ENCODE results near the gene BATF. TPM values are rescaled to one million over a fixed set of nuclear protein-coding genes. Genes with fewer than 3 reads are reported as not detected.

The BATF gene
- total RNA-seq, 1 experiment from 2014 or later: 1.7 TPM

DNA sequence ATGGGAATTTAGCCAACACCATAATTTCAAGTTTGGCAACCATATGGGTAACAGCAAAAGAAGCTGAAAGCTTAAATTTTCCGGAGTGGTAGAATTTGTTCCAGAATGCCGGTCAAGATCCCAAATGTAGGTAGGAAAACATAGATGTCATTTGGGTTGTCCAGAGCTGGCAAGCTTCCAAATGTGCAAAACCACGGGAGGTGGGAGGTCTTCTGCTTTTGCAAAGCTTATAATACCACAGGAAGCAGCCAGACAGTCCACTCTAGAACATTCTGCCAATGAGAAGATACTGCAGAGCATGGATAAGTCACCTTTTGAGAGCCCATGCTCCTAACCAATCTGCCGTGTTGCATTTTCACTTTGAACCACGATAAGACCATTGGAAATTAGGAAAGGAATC, 26.4 kb upstream of the BATF start:
- Mint-ChIP-seq H3K36me3 (ENCODE audit: insufficient read depth, unreplicated experiment) (no peaks in the 10 kb centered on the region), H3K27me3 (ENCODE audit: insufficient read depth, unreplicated experiment) (no peaks in the 10 kb centered on the region), H3K4me3 (ENCODE audit: unreplicated experiment) (no peak overlapping the region), H3K27ac (ENCODE audit: unreplicated experiment) (no peak overlapping the region), H3K4me1 (ENCODE audit: low read depth, unreplicated experiment) (no peaks in the 10 kb centered on the region), H3K9me3 (ENCODE audit: unreplicated experiment) (no peaks in the 10 kb centered on the region)
- Histone ChIP-seq H3K4me3 (ENCODE audit: low read depth, low read length) (no peak overlapping the region), H3K4me1 (no peaks in the 10 kb centered on the region), H3K36me3 (ENCODE audit: control insufficient read depth, insufficient read depth, low read length) (no peaks in the 10 kb centered on the region), H3K27me3 (replicated peaks; ENCODE audit: control insufficient read depth, insufficient read depth, low read length) (no peaks in the 10 kb centered on the region), H3K9me3 (no peaks in the 10 kb centered on the region)
- no TSS peak for BruUV-seq (replicated peaks)
- CTCF ChIA-PET: interaction anchor here (1.4 kb wide), 1 partner anchor 65 kb away, joined by 7 read pairs; no protein-coding TSS in a partner anchor
- TF ChIP-seq, protein P1, sequence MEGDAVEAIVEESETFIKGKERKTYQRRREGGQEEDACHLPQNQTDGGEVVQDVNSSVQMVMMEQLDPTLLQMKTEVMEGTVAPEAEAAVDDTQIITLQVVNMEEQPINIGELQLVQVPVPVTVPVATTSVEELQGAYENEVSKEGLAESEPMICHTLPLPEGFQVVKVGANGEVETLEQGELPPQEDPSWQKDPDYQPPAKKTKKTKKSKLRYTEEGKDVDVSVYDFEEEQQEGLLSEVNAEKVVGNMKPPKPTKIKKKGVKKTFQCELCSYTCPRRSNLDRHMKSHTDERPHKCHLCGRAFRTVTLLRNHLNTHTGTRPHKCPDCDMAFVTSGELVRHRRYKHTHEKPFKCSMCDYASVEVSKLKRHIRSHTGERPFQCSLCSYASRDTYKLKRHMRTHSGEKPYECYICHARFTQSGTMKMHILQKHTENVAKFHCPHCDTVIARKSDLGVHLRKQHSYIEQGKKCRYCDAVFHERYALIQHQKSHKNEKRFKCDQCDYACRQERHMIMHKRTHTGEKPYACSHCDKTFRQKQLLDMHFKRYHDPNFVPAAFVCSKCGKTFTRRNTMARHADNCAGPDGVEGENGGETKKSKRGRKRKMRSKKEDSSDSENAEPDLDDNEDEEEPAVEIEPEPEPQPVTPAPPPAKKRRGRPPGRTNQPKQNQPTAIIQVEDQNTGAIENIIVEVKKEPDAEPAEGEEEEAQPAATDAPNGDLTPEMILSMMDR (IDR thresholded peaks at IDR 0.05; ENCODE audit: insufficient read depth in 1 of 2, low read depth in 1 of 2, low read length in 1 of 2, severe bottlenecking in 1 of 2, unreplicated experiment in 1 of 2): no peak
- POLR2A ChIA-PET: no interaction called here
- intact Hi-C loops (cut with micrococcal nuclease; ENCODE audit: unreplicated experiment): no loop called here
- DNase-seq: no peak

DNA sequence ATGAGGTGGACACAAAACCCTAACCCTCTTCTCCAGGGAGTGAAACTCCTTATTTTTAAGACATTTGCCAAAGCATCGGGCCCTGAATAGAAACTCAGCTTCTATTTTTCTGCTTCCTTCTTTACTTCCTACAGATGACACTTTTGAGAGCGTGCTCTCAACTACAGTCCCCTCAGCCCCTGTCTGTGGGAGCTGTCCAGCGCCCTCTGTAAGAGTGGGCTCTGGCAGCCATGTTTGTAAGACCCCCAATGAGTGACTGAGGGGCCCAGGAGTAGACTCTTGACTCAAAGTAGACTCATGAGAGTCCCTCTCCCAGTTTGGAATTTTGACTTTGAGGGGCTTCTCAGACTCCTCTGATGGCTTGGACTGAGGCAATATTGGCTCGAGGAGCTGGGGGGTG, 25.5 kb upstream of the BATF start:
- Mint-ChIP-seq H3K9me3 (ENCODE audit: unreplicated experiment) (no peaks in the 10 kb centered on the region), H3K4me1 (ENCODE audit: low read depth, unreplicated experiment) (no peaks in the 10 kb centered on the region), H3K27ac (ENCODE audit: unreplicated experiment) (no peak overlapping the region), H3K4me3 (ENCODE audit: unreplicated experiment) (no peak overlapping the region), H3K36me3 (ENCODE audit: insufficient read depth, unreplicated experiment) (no peaks in the 10 kb centered on the region), H3K27me3 (ENCODE audit: insufficient read depth, unreplicated experiment) (no peaks in the 10 kb centered on the region)
- Histone ChIP-seq H3K4me1 (no peaks in the 10 kb centered on the region), H3K27me3 (replicated peaks; ENCODE audit: control insufficient read depth, insufficient read depth, low read length) (no peaks in the 10 kb centered on the region), H3K9me3 (no peaks in the 10 kb centered on the region), H3K4me3 (ENCODE audit: low read depth, low read length) (no peak overlapping the region), H3K36me3 (ENCODE audit: control insufficient read depth, insufficient read depth, low read length) (no peaks in the 10 kb centered on the region)
- intact Hi-C loops (cut with micrococcal nuclease; ENCODE audit: unreplicated experiment): no loop called here
- no peak for DNase-seq
- TF ChIP-seq, protein P1 (IDR thresholded peaks at IDR 0.05; ENCODE audit: insufficient read depth in 1 of 2, low read depth in 1 of 2, low read length in 1 of 2, severe bottlenecking in 1 of 2, unreplicated experiment in 1 of 2): no peak
- BruUV-seq (replicated peaks): no TSS peak
- POLR2A ChIA-PET: no interaction called here
- CTCF ChIA-PET: interaction anchor here (1.1 kb wide), 1 partner anchor 64 kb away, joined by 4 read pairs; no protein-coding TSS in a partner anchor

DNA sequence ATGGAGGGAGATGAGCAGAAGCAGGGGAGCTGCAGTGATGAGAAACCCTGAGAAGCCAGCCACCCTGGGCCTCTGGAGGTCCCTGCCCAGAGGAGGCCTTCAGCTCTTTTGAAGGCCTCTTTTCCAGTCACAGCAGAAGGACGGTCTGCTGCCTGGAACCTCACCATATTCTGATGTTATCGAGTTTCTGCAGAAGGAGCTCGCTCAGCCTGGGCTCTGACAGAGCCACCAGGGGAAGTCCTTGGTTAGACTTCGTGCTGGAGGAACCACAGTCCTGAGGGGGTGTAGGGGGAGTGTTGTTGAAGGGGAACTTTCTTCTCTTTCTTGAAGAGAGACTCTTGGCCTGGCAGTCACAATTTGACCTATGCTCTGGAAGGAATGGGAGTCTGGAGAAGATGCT, 25.1 kb upstream of the BATF start:
- Mint-ChIP-seq H3K36me3 (ENCODE audit: insufficient read depth, unreplicated experiment) (no peaks in the 10 kb centered on the region), H3K27me3 (ENCODE audit: insufficient read depth, unreplicated experiment) (no peaks in the 10 kb centered on the region), H3K4me3 (ENCODE audit: unreplicated experiment) (no peak overlapping the region), H3K27ac (ENCODE audit: unreplicated experiment) (no peak overlapping the region), H3K9me3 (ENCODE audit: unreplicated experiment) (no peaks in the 10 kb centered on the region), H3K4me1 (ENCODE audit: low read depth, unreplicated experiment) (no peaks in the 10 kb centered on the region)
- ChIA-PET CTCF (interaction anchor here (1.1 kb wide), 1 partner anchor 64 kb away, joined by 4 read pairs; no protein-coding TSS in a partner anchor), POLR2A (no interaction called here)
- Histone ChIP-seq H3K9me3 (no peaks in the 10 kb centered on the region), H3K36me3 (ENCODE audit: control insufficient read depth, insufficient read depth, low read length) (no peaks in the 10 kb centered on the region), H3K4me3 (ENCODE audit: low read depth, low read length) (no peak overlapping the region), H3K4me1 (no peaks in the 10 kb centered on the region), H3K27me3 (replicated peaks; ENCODE audit: control insufficient read depth, insufficient read depth, low read length) (no peaks in the 10 kb centered on the region)
- intact Hi-C loops (cut with micrococcal nuclease; ENCODE audit: unreplicated experiment): no loop called here
- no peak for DNase-seq
- BruUV-seq (replicated peaks): no TSS peak
- TF ChIP-seq, protein P1 (IDR thresholded peaks at IDR 0.05; ENCODE audit: insufficient read depth in 1 of 2, low read depth in 1 of 2, low read length in 1 of 2, severe bottlenecking in 1 of 2, unreplicated experiment in 1 of 2): no peak

All from Caco-2 (cell line).